ENCODE results near the gene CLCA4.

GRCh38 chr1:86502721-86503405 lies 44.0 kb upstream of the CLCA4 start:
- TF ChIP-seq, protein P1, sequence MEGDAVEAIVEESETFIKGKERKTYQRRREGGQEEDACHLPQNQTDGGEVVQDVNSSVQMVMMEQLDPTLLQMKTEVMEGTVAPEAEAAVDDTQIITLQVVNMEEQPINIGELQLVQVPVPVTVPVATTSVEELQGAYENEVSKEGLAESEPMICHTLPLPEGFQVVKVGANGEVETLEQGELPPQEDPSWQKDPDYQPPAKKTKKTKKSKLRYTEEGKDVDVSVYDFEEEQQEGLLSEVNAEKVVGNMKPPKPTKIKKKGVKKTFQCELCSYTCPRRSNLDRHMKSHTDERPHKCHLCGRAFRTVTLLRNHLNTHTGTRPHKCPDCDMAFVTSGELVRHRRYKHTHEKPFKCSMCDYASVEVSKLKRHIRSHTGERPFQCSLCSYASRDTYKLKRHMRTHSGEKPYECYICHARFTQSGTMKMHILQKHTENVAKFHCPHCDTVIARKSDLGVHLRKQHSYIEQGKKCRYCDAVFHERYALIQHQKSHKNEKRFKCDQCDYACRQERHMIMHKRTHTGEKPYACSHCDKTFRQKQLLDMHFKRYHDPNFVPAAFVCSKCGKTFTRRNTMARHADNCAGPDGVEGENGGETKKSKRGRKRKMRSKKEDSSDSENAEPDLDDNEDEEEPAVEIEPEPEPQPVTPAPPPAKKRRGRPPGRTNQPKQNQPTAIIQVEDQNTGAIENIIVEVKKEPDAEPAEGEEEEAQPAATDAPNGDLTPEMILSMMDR (IDR thresholded peaks at IDR 0.05): peak in 1 of 6 experiments; percentile 24
- no peak for TF ChIP-seq POLR2A (IDR thresholded peaks at IDR 0.05)

All from Peyer's patch (tissue), 4 donors.